Measurements from ENCODE around the gene SHBG. TPM values are rescaled to one million over a fixed set of nuclear protein-coding genes. Genes with fewer than 3 reads are reported as not detected.

The SHBG gene
- polyA plus RNA-seq, 1 donor (not counting 4 experiments of a cell fraction or from before 2014, with no cell fraction given), result 0.14 TPM

- H3K36me3 ChIP-seq (ENCODE audit: control insufficient read depth in 2 of 2, extremely low read depth in 1 of 2, insufficient read depth in 2 of 2, low read length in 2 of 2), result peaks cover 0 to 5% of the 10 kb centered on the region in 2 experiments
- H3K79me2 ChIP-seq (ENCODE audit: control insufficient read depth, insufficient read depth, low read length), result peaks cover 41% of the 10 kb centered on the region
- H3K4me1 ChIP-seq (ENCODE audit: control insufficient read depth, extremely low read depth, insufficient read depth, low read length), result peaks cover 20% of the 10 kb centered on the region
- no peaks in the 10 kb centered on the region for H3K9me3 ChIP-seq (ENCODE audit: control insufficient read depth, low read depth, low read length)
- peak overlapping the region; percentile 40 for H3K27ac ChIP-seq (ENCODE audit: control insufficient read depth, insufficient read depth, low read length)
- H3K4me3 ChIP-seq (ENCODE audit: control insufficient read depth in 2 of 3, extremely low read depth in 1 of 3, insufficient read depth in 2 of 3, low read depth in 1 of 3, low read length in 3 of 3), result peak overlapping the region in 2 of 3 experiments; percentile 25 to 65
- dilution Hi-C loops (cut with MboI; ENCODE audit: extremely low pct_ligation_motif_present, low sequenced_read_pairs), result no loop called here
- peak overlapping the region; percentile 61 for H3K9ac ChIP-seq (ENCODE audit: control insufficient read depth, extremely low read depth, insufficient read depth, low read length)
- no peaks in the 10 kb centered on the region for H3K27me3 ChIP-seq (ENCODE audit: control insufficient read depth, extremely low read depth, insufficient read depth, low read length)
- peaks cover 3% of the 10 kb centered on the region for H4K20me1 ChIP-seq (ENCODE audit: control insufficient read depth, extremely low read depth, insufficient read depth, low read length)
- TF ChIP-seq CTCF (optimal IDR thresholded peaks at IDR 0.05 in 1 of 3, IDR thresholded peaks at IDR 0.05 in 1 of 3, conservative IDR thresholded peaks at IDR 0.05 in 1 of 3; ENCODE audit: extremely low read depth in 1 of 3, insufficient read depth in 2 of 3, low read length in 3 of 3), result no peak
- no peak for TF ChIP-seq EZH2 (IDR thresholded peaks at IDR 0.05; ENCODE audit: low read length)
- peak overlapping the region; percentile 58 for H3K4me2 ChIP-seq (ENCODE audit: control insufficient read depth, extremely low read depth, insufficient read depth, low read depth, low read length)
- peak overlapping the region; percentile 83 for H2AFZ ChIP-seq (ENCODE audit: control insufficient read depth, low read length)
- FAIRE-seq (peak; percentile 36), DNase-seq (ENCODE audit: low read depth, low spot score) (no peak)
- H3K9me1 ChIP-seq (ENCODE audit: control insufficient read depth, extremely low read depth, insufficient read depth, low read length), result no peaks in the 10 kb centered on the region
These were observed 14.6 kb upstream of the SHBG start for GRCh38 chr17:7615265-7615747.

- no peaks in the 10 kb centered on the region for H4K20me1 ChIP-seq (ENCODE audit: control insufficient read depth, extremely low read depth, insufficient read depth, low read length)
- DNase-seq (ENCODE audit: low read depth, low spot score) (no peak), FAIRE-seq (no peak)
- H3K4me3 ChIP-seq (ENCODE audit: control insufficient read depth in 2 of 3, extremely low read depth in 1 of 3, insufficient read depth in 2 of 3, low read depth in 1 of 3, low read length in 3 of 3), result no peak overlapping the region
- H3K9me1 ChIP-seq (ENCODE audit: control insufficient read depth, extremely low read depth, insufficient read depth, low read length), result no peaks in the 10 kb centered on the region
- no peaks in the 10 kb centered on the region for H3K9me3 ChIP-seq (ENCODE audit: control insufficient read depth, low read depth, low read length)
- H3K4me2 ChIP-seq (ENCODE audit: control insufficient read depth, extremely low read depth, insufficient read depth, low read depth, low read length), result no peak overlapping the region
- H2AFZ ChIP-seq (ENCODE audit: control insufficient read depth, low read length), result no peak overlapping the region
- H3K9ac ChIP-seq (ENCODE audit: control insufficient read depth, extremely low read depth, insufficient read depth, low read length), result no peak overlapping the region
- TF ChIP-seq EZH2 (IDR thresholded peaks at IDR 0.05; ENCODE audit: low read length) (no peak), CTCF (optimal IDR thresholded peaks at IDR 0.05 in 1 of 3, IDR thresholded peaks at IDR 0.05 in 1 of 3, conservative IDR thresholded peaks at IDR 0.05 in 1 of 3; ENCODE audit: extremely low read depth in 1 of 3, insufficient read depth in 2 of 3, low read length in 3 of 3) (no peak)
- peaks cover 2% of the 10 kb centered on the region for H3K4me1 ChIP-seq (ENCODE audit: control insufficient read depth, extremely low read depth, insufficient read depth, low read length)
- peaks cover 8% of the 10 kb centered on the region for H3K79me2 ChIP-seq (ENCODE audit: control insufficient read depth, insufficient read depth, low read length)
- no peaks in the 10 kb centered on the region for H3K27me3 ChIP-seq (ENCODE audit: control insufficient read depth, extremely low read depth, insufficient read depth, low read length)
- no peaks in the 10 kb centered on the region for H3K36me3 ChIP-seq (ENCODE audit: control insufficient read depth in 2 of 2, extremely low read depth in 1 of 2, insufficient read depth in 2 of 2, low read length in 2 of 2)
- dilution Hi-C loops (cut with MboI; ENCODE audit: extremely low pct_ligation_motif_present, low sequenced_read_pairs), result no loop called here
- no peak overlapping the region for H3K27ac ChIP-seq (ENCODE audit: control insufficient read depth, insufficient read depth, low read length)
These were observed 11.3 kb upstream of the SHBG start for GRCh38 chr17:7618608-7619007.
